Erythroblast (primary cell): ENCODE data around the gene SLC44A3.
"Not testable (repeated sequence)": the region's sequence is repeated elsewhere in the genome, so short reads cannot be mapped to it uniquely, and the experiment has no call there.

ENCODE experiments used
- GATA1 ChIP-seq: IDR thresholded peaks from 2 replicates; pipeline ENCODE4 v1.6.1; 2011; ENCODE audit warnings: low read depth, mild to moderate bottlenecking, control low read depth, low read length, moderate library complexity
- POLR2A ChIP-seq: IDR thresholded peaks from 2 replicates; pipeline ENCODE4 v1.6.1; 2011; ENCODE audit warnings: mild to moderate bottlenecking, low read length

DNA sequence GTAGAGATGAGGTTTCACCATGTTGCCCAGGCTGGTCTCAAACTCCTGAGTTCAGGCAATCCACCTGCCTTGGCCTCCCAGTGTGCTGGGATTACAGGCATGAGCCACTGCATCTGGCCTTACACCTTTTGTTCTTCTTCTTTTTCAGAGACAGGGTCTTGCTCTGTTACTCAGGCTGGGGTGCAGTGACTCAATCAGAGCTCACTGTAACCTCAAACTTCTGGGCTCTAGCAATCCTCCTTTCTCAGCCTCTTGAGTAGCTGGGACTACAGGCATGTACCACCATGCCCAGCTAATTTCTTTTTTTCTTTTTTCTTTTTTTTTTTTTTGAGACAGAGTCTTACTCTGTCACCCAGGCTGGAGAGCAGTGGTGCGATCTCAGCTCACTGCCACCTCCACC lies 121.3 kb downstream of the SLC44A3 start:
- TF ChIP-seq POLR2A, GATA1: not testable (repeated sequence)
